Measurements from ENCODE around the gene FGF2. TPM values are rescaled to one million over a fixed set of nuclear protein-coding genes. Genes with fewer than 3 reads are reported as not detected.
"Not testable (repeated sequence)": the region's sequence is repeated elsewhere in the genome, so short reads cannot be mapped to it uniquely, and the experiment has no call there.

Gene FGF2
- total and polyA plus RNA-seq, 4 donors: 0.52 to 1.4 (median 0.98) TPM

DNA sequence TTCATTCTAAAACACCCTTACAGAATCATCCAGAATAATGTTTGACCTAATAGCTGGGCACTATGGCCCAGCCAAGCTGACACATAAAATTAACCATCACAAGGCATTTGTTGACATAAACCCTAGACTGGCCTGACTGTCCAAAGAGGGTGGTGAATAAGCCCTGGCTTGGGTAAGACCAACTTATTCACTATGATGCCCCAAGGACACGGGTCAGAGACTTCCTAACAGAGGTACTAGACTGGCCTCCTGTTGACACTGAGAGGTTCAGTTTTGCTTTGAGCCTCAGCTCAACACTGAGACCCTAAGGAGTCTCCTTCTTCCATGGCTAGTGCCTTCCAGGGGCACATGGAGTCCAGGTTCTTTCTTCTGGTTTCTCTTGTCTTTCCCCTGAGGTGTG is 21.3 kb downstream of the FGF2 start:
- no peak overlapping the region for H3K9ac ChIP-seq (ENCODE audit: low read depth in 1 of 2, low read length in 2 of 2)
- DNase-seq (ENCODE audit: low spot score): no peak
- H3K36me3 ChIP-seq (ENCODE audit: control insufficient read depth in 4 of 4, insufficient read depth in 3 of 4, low read depth in 1 of 4, low read length in 3 of 4): no peaks in the 10 kb centered on the region
- 91% methylated on average over 1 of the region's 1 CpG for WGBS
- no peak overlapping the region for H3K27ac ChIP-seq (ENCODE audit: low read depth in 1 of 2, low read length in 2 of 2)
- no peak overlapping the region for H3K4me3 ChIP-seq (ENCODE audit: low read depth in 1 of 3, low read length in 3 of 3)
- no peaks in the 10 kb centered on the region for H3K9me3 ChIP-seq (ENCODE audit: control insufficient read depth in 4 of 4, low read length in 3 of 4)
- TF ChIP-seq TAF1 (conservative IDR thresholded peaks at IDR 0.05) (no peak), FOXA1 (IDR thresholded peaks at IDR 0.05) (no peak), SP1 (IDR thresholded peaks at IDR 0.05) (no peak), HNF4G (IDR thresholded peaks at IDR 0.05) (no peak), JUND (IDR thresholded peaks at IDR 0.05) (no peak), RXRA (IDR thresholded peaks at IDR 0.05) (no peak), GABPA (IDR thresholded peaks at IDR 0.05 in 1 of 2, conservative IDR thresholded peaks at IDR 0.05 in 1 of 2) (no peak), HNF4A (conservative IDR thresholded peaks at IDR 0.05) (no peak), EGR1 (IDR thresholded peaks at IDR 0.05; ENCODE audit: low read depth in 2 of 2) (no peak), ATF3 (IDR thresholded peaks at IDR 0.05) (no peak), YY1 (IDR thresholded peaks at IDR 0.05) (no peak), ZBTB33 (IDR thresholded peaks at IDR 0.05) (no peak), NR2F2 (IDR thresholded peaks at IDR 0.05) (no peak)
- TF ChIP-seq, protein P1, sequence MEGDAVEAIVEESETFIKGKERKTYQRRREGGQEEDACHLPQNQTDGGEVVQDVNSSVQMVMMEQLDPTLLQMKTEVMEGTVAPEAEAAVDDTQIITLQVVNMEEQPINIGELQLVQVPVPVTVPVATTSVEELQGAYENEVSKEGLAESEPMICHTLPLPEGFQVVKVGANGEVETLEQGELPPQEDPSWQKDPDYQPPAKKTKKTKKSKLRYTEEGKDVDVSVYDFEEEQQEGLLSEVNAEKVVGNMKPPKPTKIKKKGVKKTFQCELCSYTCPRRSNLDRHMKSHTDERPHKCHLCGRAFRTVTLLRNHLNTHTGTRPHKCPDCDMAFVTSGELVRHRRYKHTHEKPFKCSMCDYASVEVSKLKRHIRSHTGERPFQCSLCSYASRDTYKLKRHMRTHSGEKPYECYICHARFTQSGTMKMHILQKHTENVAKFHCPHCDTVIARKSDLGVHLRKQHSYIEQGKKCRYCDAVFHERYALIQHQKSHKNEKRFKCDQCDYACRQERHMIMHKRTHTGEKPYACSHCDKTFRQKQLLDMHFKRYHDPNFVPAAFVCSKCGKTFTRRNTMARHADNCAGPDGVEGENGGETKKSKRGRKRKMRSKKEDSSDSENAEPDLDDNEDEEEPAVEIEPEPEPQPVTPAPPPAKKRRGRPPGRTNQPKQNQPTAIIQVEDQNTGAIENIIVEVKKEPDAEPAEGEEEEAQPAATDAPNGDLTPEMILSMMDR (IDR thresholded peaks at IDR 0.05; ENCODE audit: low read depth, low read length, missing input control): no peak
- TF ChIP-seq, protein P2, sequence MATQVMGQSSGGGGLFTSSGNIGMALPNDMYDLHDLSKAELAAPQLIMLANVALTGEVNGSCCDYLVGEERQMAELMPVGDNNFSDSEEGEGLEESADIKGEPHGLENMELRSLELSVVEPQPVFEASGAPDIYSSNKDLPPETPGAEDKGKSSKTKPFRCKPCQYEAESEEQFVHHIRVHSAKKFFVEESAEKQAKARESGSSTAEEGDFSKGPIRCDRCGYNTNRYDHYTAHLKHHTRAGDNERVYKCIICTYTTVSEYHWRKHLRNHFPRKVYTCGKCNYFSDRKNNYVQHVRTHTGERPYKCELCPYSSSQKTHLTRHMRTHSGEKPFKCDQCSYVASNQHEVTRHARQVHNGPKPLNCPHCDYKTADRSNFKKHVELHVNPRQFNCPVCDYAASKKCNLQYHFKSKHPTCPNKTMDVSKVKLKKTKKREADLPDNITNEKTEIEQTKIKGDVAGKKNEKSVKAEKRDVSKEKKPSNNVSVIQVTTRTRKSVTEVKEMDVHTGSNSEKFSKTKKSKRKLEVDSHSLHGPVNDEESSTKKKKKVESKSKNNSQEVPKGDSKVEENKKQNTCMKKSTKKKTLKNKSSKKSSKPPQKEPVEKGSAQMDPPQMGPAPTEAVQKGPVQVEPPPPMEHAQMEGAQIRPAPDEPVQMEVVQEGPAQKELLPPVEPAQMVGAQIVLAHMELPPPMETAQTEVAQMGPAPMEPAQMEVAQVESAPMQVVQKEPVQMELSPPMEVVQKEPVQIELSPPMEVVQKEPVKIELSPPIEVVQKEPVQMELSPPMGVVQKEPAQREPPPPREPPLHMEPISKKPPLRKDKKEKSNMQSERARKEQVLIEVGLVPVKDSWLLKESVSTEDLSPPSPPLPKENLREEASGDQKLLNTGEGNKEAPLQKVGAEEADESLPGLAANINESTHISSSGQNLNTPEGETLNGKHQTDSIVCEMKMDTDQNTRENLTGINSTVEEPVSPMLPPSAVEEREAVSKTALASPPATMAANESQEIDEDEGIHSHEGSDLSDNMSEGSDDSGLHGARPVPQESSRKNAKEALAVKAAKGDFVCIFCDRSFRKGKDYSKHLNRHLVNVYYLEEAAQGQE (IDR thresholded peaks at IDR 0.05): no peak
- TF ChIP-seq, protein P3, sequence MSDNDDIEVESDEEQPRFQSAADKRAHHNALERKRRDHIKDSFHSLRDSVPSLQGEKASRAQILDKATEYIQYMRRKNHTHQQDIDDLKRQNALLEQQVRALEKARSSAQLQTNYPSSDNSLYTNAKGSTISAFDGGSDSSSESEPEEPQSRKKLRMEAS (IDR thresholded peaks at IDR 0.05): no peak
- H3K27me3 ChIP-seq (ENCODE audit: control insufficient read depth in 4 of 4, insufficient read depth in 4 of 4, low read length in 3 of 4): no peaks in the 10 kb centered on the region
- H3K4me1 ChIP-seq (ENCODE audit: control insufficient read depth in 4 of 4, insufficient read depth in 4 of 4, low read length in 3 of 4): peaks cover 0 to 4% (median 2%) of the 10 kb centered on the region in 4 donors

DNA sequence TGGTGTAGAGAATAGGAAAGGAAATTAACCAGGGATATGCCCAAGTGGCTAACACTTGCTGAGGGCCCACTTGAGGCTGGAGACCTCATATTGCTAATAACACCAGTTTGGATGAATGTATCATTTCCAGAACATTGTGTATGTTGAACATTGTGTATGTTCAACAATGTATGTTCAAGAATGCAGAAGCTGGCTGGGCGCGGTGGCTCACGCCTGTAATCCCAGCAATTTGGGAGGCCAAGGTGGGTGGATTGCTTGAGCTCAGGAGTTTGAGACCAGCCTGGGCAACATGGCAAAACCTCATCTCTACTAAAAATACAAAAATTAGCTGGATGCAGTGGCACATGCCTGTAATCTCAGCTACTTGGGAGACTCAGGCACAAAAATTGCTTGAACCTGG is 23.2 kb downstream of the FGF2 start:
- DNase-seq (ENCODE audit: low spot score); H3K9me3 ChIP-seq (ENCODE audit: control insufficient read depth in 4 of 4, low read length in 3 of 4); H3K9ac ChIP-seq (ENCODE audit: low read depth in 1 of 2, low read length in 2 of 2); H3K27ac ChIP-seq (ENCODE audit: low read depth in 1 of 2, low read length in 2 of 2); H3K36me3 ChIP-seq (ENCODE audit: control insufficient read depth in 4 of 4, insufficient read depth in 3 of 4, low read depth in 1 of 4, low read length in 3 of 4); H3K27me3 ChIP-seq (ENCODE audit: control insufficient read depth in 4 of 4, insufficient read depth in 4 of 4, low read length in 3 of 4); H3K4me1 ChIP-seq (ENCODE audit: control insufficient read depth in 4 of 4, insufficient read depth in 4 of 4, low read length in 3 of 4); H3K4me3 ChIP-seq (ENCODE audit: low read depth in 1 of 3, low read length in 3 of 3): not testable (repeated sequence)
- 97% methylated on average over 3 of the region's 3 CpGs for WGBS

Data from liver (tissue), 9 donors.